MM.1S (cell line): ENCODE data around the gene LRWD1.

Source experiments
- CTCF ChIP-seq: fragments of 300-600 bp; sonication (generic); IDR thresholded peaks from 2 replicates; pipeline ENCODE4 v1.5.1; 2016; ENCODE audit warnings: antibody characterized with exemption, low read length, mixed read lengths
- EZH2phosphoT487 ChIP-seq: fragments of 300-600 bp; sonication (generic); IDR thresholded peaks from 2 replicates; pipeline ENCODE4 v1.6.1; 2018; ENCODE audit warnings: antibody characterized with exemption, low read length

- TF ChIP-seq CTCF: no peak
- no peak for TF ChIP-seq EZH2phosphoT487
Measured at GRCh38 chr7:102436118-102436517, 28.7 kb upstream of the LRWD1 start.
